HG03196 (cell line): Measurements from ENCODE around the gene ACAD9.
"Not testable (repeated sequence)": the region's sequence is repeated elsewhere in the genome, so short reads cannot be mapped to it uniquely, and the experiment has no call there.

Experiments used
- ATAC-seq: cut with Tn5 transposase; IDR thresholded peaks from one replicate; pipeline ENCODE4 v1.9.1; 2021; ENCODE audit not compliant: unreplicated experiment

Gene ACAD9

DNA sequence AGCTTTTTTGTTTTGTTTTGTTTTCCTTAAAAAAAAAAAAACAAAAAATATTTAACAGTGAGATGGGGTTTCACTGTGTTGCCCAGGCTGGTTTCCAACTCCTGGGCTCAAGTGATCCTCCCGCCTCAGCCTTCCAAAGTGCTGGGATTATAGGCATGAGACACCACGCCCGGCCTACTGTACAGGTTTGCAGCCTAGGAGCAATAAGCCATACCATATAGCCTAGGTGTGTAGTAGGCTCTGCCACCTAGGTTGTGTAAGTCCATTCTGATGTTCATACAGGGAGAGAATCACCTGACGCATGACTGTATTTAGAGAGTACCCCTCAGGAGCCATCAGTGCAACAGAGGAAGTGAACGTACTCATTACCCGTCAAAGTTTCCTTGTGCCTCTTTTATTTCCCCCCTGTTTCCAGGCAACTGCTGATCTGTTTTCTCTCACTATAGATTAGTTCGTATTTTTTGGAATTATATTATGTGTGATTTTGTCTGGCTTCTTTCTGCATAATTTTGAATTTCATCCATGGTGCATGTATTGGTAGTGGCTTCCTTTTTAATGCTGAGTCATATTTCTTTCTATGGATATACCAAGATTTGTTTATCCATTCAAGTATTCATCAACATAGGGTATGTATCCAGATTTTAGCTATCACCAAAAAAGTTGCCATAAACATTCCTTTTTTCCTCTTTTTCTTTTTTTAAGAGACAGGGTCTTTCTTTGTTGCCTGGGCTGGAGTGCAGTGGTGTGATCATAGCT lies 9.9 kb downstream of the ACAD9 start:
- ATAC-seq: no peak

DNA sequence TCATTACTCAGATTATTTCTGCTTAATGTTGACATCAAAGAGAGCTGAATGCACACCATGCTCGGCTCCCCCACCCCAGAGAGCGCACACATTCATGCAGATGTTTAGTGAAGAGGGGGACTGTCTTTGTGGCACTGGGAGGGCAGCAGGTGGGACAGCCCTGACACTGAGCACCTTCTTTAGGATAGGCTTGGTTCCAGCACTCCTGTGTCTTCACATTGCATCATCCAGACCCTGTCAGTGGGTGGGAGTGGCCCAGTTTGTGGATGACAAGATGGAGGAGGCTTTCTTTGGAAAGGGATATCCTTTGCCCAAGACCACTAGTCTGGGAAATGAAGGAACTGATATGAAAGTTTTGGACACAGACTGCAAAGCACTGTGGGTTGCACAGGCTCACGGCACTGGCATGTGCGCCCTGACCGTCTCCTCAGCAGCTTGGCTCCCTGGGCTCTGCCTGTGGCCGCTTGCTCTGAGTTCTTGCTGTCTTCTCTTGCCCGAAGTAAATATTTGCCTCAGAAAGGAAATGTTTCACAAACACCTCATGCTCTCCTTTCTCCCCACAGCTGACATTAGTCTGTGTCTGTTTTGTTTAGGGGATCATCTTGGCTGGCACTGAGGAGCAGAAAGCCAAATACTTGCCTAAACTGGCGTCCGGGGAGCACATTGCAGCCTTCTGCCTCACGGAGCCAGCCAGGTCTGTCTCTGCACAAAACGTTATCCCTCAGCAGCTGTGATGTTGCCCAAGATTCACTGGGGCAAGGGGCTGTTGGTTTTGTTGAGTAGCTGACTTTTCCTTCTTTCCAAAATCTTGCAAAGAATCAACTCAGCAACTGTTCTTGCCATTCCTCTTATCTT lies 16.6 kb downstream of the ACAD9 start:
- no peak for ATAC-seq

DNA sequence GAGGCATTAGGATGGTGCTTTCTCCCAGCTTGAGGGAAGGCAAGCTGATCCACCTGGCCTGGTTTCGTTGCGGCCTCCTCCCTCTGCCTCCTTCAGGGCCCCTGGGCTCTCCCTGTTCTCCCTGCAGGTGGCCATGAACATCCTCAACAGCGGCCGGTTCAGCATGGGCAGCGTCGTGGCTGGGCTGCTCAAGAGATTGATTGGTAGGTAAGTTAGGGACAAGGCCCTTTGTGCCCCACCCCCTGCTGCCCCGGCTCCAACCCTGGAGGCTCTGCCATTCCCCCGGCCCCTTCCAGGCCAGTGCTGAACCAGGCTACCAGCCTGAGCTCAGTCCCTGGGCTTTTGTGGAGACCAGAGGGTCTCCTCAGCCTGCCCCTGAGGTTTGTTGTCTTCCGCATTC lies 23.0 kb downstream of the ACAD9 start:
- ATAC-seq: no peak

DNA sequence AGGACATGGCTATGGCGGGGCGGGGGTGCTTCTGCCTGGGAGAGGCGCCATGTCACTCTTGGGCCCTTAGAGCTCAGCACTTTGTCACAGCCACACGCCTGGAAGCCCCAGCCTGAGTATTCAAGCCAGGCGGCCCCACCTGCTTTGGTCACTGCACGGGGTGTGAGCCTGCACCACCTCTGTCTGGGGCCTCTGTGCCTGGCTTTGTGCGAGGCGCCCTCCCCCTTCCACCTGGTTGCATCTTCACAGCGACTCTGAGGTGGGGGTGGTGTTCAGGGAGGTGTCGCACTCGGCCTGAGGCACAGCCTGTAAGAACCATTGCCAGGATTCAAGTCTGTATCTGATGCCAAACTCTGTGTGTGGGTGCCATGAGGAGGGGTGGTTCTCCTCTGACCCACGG lies 24.1 kb downstream of the ACAD9 start:
- no peak for ATAC-seq

DNA sequence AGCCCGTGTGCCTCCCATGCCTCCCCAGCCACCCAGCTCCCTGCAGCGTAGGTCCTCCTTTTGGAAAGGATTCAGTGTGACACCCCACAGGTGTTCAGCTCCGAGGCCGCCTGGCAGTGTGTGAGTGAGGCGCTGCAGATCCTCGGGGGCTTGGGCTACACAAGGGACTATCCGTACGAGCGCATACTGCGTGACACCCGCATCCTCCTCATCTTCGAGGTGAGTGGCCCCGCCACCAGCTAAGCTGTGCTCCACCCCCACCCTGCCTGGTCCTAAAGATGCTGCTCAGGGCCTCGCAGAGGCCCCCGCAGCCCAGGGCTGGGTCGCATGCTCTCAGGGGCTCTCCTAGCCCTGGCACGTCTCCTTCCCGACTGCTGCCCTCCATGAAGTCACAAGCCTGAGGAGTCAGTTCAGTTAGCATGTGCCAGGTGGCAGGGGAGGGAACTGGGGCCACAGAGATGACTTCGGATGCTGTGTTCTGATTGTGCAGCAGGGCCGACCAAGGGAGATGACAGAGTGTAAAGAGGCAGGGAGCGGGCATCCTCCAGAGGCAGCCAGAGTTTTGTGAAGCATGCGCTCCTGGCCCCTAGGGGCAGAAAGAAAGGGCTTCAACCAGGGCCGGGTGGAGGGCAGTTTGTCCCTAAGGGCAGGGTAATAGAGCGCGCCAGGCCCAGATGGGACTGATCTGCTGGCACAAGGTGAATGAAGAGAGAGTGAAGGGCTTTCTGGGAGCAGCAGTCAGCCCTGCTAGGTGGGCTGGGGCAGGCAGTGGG lies 26.8 kb downstream of the ACAD9 start:
- ATAC-seq: no peak

DNA sequence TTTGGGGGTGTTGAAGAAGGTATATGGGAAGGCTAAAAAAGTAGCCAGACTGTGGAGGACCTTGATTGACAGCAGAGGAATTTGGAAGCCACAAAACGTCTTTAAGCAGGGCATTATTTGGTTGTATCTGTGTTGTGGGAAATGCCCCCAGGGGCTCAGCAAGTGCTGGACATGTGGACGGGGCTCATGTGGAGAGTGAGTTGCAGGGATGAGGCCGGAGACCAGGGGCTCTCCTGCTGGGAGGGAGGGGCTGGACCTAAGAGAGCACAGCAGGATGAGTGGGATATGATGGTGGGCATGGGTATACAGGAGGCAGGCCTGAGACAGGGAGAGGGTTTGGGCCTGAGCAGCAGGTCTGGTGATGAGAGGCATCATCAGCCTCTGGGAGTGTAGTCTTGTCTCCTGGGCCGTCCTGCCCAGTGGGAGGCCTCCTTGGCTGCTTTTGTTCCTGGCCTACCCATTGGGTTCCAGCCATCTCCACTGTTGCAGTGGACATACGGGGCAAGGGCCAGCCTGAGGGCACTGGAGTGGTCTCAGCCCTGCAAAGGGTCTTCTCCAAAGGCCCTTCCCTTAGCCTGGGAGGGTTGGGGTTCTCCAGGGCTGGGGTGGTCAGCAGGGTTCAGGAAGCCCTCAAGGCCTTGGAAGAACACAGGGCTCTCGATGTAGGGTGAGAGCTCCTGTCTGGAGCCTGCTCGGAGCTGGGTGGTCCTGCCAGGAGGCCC lies 27.5 kb downstream of the ACAD9 start:
- ATAC-seq: no peak

DNA sequence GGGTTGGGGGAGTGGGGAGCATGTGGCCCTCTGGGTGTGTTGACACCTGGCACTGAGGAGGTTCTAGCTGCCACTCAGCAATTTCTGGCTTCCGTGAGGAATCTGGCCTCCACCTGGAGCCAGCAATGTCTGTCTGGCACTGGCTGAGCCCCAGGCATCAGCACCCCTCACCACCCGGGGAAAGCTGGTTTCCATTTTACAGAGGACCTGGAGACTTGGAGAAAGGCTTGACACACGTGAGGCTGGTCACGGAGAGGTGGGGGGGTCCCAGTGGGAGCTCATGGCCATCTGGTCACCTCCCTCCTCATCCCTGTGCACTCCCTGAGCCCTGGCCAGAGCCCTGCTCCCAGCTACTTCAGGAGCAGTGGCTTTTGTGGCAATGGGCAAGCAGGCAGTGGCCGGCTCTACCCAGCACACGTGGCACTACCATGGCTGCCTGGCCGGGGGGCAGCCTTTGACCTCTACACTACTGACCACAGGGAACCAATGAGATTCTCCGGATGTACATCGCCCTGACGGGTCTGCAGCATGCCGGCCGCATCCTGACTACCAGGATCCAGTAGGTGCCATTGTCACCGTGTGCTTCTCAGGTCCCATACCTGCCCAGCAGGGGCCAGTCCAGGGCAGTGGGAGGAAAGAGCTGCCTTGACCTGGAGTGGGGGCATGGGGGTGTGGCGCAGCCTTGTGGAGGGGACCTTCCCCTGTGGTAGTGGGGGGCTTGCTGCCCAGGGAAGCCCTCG lies 28.5 kb downstream of the ACAD9 start:
- no peak for ATAC-seq

DNA sequence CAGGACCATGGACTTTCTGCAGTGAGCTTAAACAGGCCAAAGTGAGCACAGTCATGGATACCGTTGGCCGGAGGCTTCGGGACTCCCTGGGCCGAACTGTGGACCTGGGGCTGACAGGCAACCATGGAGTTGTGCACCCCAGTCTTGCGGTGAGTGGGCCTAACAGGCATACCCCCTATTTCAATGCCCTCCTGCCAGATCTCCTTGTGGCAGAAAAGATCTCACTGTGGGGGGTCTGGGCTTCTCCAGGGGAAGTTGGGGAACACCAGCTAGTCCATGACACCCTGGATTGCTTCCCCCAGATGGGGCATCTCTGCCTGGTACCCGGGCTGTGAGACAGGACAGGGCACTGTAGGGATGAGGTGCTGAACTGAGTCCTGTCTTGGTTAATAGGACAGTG lies 29.5 kb downstream of the ACAD9 start:
- no peak for ATAC-seq

DNA sequence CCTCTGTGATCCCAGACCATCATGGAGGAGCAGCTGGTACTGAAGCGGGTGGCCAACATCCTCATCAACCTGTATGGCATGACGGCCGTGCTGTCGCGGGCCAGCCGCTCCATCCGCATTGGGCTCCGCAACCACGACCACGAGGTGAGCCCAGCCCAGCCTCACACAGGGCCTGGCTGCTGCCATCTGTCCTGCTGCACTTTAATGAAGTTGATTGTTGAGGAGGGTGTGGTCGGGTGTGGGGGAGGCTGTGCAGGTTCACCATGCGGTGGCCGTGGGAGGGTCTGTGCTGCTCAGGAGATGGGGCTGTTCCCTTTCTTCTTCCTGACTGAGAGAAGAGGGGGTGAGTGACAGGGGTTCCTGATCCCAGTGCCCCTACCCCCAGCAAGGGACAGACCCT lies 30.6 kb downstream of the ACAD9 start:
- ATAC-seq: no peak

DNA sequence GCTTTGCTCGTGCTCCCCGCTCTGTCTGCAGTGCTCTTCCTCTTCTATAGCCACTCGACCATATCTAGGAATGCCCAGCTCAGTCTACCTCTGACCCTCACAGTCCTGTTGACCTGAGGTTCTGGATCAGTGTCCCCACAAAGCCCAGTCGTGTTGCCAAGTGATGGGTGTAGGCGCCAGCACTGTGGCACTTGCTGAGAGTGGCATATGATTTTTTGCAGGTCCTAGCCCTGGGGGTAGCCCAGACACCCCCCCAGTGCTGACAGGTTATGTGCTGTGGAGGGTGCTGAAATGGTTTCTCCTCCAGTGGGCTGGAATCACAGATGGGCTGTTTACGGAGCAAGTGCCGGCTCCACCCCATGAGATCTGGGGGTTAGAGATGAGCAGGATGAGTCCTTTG lies 32.5 kb downstream of the ACAD9 start:
- no peak for ATAC-seq

DNA sequence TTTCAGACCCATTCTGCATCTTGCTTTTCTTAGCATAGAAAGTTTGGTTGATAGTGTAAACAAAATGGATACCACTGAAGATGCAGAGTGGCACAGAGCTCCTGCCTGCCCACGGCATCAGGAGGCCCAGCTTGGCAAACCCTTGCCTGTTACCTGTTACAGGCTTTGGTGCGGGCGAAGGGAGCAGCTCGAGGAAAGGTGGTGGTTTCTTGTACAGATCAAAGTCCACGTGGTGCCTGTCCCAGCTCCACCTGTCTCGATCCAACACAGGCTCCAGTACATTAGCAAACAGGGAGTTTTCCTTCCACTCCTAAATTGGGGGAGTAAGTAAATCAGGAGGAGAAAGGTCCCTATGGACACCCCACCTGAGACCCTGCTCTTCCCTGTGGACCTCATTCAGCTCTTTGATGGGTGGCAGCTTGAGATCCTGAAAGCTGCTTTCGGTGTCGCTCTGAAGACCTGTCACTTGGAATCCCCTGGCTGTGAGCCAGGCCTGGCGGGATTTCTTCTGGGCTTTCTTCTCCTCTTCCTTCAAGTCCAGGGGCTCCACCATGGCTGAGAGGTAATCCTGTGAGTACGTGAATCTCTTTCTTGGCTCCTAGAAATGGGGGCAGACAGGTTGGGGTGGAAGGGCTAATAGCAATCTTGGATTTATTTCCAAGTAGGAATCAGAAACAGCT lies 35.7 kb downstream of the ACAD9 start:
- no peak for ATAC-seq

DNA sequence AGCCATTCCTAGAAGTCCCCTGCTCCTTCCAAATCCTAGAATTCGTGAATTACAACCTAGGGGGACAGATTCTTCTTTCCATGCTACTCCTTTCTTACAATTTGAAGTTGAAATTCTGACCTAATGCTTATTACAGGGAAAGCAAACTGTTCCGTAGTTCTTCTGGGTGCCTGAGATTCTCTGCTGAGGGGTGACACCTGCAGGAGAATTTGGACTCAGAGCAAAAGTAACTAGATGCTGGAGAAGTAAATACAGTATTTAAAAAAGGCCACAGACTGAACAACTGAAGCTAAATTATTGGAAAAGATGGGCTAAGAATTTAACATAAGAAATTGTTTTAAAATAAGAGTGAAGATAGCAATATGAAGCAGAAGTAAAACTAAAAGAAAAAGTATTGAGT lies 37.9 kb downstream of the ACAD9 start:
- no peak for ATAC-seq

DNA sequence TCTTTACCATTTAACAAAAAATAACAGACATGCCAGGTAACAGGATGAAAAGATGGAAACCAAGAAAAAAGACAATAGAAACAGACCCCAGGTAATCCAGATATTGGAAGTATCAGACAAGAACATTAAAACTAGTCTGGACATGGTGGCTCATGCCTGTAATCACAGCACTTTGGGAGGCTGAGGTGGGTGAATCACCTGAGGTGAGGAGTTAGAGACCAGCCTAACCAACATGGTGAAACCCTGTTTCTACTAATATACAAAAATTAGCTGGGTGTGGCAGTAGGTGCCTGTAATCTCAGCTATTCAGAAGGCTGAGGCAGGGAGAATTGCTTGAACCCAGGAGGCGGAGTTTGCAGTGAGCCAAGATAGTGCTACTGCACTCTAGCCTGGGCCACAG lies 40.6 kb downstream of the ACAD9 start:
- ATAC-seq: no peak

DNA sequence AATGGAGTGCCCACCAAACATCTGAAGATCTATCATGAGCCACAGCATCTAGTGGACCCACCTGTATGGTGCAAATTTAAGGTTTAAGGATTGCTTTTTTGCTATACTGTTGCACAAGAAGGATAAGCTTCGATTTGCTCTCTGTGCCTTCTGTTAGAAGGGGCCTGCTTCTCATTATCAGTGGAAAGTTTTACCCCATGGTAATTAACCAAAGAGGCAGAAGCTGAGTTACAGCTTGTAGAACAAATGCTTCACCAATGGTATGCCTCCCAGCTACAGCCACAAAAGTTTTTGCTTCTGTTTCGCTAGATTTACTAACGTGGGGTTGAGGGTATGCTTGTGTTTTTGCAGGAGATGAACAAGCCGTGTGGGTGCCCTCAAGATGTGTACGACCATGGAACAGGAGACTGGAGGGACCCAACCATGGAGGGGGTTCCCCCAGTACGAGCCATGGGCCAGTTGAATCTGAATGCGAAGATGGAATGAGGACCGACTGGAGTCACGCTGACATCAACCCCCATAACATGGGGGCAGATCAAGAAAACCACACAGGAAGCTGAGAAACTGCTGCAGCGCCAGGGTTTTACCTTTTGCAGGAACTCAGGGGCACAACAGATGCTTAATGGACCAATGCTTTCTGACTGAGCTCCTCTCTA lies 43.5 kb downstream of the ACAD9 start:
- ATAC-seq: no peak

DNA sequence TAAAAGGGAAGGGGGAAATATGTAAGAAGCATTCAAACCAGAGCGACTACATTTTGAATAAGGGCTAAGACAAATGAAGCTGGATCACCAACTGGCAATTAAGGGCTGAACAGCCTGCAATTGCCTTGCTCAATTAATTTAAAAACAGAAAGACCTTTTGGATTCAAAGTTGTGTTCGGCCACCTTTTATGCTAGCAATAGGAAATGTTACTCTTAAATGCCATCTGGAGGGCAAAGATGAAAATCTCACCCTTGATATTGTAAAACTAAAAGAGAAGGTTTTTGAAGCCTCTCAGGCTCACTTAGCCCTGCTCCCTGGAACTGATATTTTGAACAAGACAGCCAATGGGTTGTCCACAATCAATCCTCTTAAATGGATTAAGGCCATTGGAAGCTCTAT lies 44.2 kb downstream of the ACAD9 start:
- ATAC-seq: no peak

DNA sequence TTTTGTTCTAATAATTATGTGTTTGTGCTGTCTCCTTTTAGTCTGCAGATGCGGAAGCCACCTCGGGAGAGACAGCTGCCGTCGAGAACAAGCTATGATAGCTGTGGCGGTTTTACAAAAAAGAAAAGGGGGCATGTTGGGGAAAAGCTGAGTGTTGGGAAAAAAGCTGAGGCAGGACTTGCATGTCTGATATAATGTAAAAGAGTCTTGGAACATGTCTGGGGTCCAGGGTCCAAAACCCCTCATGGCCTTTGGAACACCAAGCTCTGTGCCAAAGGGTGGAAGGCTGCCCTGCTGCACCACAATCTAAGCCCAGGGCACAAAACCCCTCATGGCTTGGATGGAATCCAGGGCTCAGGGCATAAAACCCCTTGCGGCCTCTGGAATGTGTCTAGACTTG lies 44.6 kb downstream of the ACAD9 start:
- ATAC-seq: not testable (repeated sequence)

DNA sequence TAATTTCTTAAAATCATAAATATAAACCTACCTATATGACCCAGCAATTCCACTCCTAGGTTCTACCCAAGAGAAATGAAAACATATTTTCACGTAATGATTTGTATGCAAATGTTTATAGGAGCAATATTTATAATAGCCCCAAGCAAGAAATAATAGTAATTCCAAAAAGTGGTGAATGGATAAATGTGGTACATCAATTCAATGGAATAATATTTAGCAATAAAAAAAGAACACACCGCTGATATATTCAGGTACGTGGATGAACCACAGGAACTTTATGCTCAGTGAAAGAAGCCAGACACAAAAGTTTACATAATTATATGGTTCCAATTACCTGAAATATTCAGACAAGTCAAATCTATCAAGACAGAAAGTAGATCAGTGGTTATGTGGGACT lies 49.9 kb downstream of the ACAD9 start:
- no peak for ATAC-seq

DNA sequence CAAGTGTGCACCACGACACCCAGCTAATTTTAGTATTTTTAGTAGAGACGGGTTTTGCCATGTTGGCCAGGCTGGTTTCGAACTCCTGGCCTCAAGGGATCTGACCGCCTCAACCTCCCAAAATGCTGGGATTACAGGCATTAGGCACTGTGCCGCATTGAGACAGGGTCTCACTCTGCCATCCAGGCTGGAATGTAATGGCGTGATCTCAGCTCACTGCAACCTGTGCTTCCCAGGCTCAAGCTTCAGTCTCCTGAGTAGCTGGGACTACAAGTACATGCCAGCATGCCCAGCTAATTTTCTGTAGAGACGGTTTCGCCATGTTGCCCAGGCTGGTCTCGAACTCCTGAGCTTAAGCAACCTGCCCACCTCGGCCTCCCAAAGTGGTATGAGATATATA lies 51.6 kb downstream of the ACAD9 start:
- no peak for ATAC-seq

DNA sequence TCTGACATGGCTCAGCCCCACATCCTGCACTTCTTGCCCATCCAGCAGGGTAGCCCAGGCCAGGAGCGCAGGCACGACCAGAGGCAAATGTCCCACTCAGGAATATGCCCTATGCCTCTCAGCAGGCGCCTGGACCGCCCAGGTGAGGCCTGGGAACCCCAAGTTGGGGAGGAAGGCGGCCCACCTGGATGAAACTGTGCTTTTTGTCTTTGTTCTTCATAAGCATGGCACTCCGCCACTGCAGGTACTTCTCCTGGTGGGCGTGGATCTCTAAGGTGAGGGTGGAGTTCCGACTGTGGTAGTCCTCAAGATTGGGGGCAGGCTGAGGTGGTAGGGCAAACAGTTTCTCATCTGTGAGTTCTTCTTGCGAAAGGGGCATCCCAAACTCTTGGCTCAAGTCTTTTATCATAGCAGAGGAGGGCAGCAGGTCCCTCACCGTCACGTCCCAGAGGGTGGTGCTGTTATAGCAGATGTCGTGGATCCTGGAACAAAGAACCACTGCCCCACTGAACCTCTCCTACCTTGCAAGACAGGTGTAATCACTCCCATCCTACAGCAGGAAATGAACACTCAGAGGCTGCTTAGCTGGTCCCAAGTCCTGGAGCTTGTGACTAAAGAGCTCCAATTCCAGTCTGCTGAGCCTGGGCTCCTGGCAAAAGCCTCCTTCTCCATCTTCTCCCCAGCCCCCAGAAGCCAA lies 53.2 kb downstream of the ACAD9 start:
- no peak for ATAC-seq
